Astrocyte (in vitro differentiated cells and primary cell): ENCODE data around the gene CASKIN1. TPM values are rescaled to one million over a fixed set of nuclear protein-coding genes. Genes with fewer than 3 reads are reported as not detected.

Source experiments
- DNase-seq: peaks from one replicate; pipeline ENCODE4 v3.0.0-alpha.2; 2010; ENCODE audit warnings: low read depth
- FAIRE-seq: peaks from 2 replicates; lab custom pipeline; 2011; peaks lifted over from hg19 to GRCh38; lab: Jason Lieb, UNC
- H2AFZ ChIP-seq: 2 replicates; pipeline ENCODE4 v1.6.0; 2012; ENCODE audit warnings: low read depth, low read length, inconsistent platforms
- H3K27ac ChIP-seq: 2 replicates; pipeline ENCODE4 v1.5.1; 2011; ENCODE audit warnings: low read depth, low read length, inconsistent platforms
- H3K27me3 ChIP-seq: 2 replicates; pipeline ENCODE4 v1.6.0; 2011; ENCODE audit warnings: low read length, inconsistent platforms; ENCODE audit not compliant: insufficient read depth
- H3K36me3 ChIP-seq: 2 replicates; pipeline ENCODE4 v1.5.1; 2011; ENCODE audit warnings: low read length, inconsistent platforms; ENCODE audit not compliant: insufficient read depth
- H3K4me1 ChIP-seq: 2 replicates; pipeline ENCODE4 v1.5.1; 2011; ENCODE audit warnings: low read length, inconsistent platforms; ENCODE audit not compliant: insufficient read depth
- H3K4me2 ChIP-seq: 2 replicates; pipeline ENCODE4 v1.6.0; 2012; ENCODE audit warnings: low read length, inconsistent platforms
- H3K4me3 ChIP-seq: 2 replicates; pipeline ENCODE4 v1.5.1; 2011; ENCODE audit warnings: low read depth, mild to moderate bottlenecking, low read length, inconsistent platforms; ENCODE audit not compliant: insufficient read depth
- H3K79me2 ChIP-seq: 2 replicates; pipeline ENCODE4 v1.6.0; 2012; ENCODE audit warnings: mild to moderate bottlenecking, low read length, inconsistent platforms; ENCODE audit not compliant: insufficient read depth
- H3K9ac ChIP-seq: 2 replicates; pipeline ENCODE4 v1.6.0; 2012; ENCODE audit warnings: mild to moderate bottlenecking, low read length, inconsistent platforms
- H3K9me3 ChIP-seq: 2 replicates; pipeline ENCODE4 v1.5.1; 2012; ENCODE audit warnings: low read depth, mild to moderate bottlenecking, low read length, inconsistent platforms; ENCODE audit not compliant: insufficient read depth
- H4K20me1 ChIP-seq: 2 replicates; pipeline ENCODE4 v1.6.0; 2012; ENCODE audit warnings: low read length, inconsistent platforms; ENCODE audit not compliant: insufficient read depth
- H3K27ac Mint-ChIP-seq: one replicate; pipeline ENCODE4 v1.8.0; 2021; ENCODE audit warnings: mild to moderate bottlenecking, mixed read lengths; ENCODE audit not compliant: unreplicated experiment
- H3K27me3 Mint-ChIP-seq: one replicate; pipeline ENCODE4 v1.8.0; 2021; ENCODE audit warnings: low read depth, mixed read lengths; ENCODE audit not compliant: unreplicated experiment
- H3K36me3 Mint-ChIP-seq: one replicate; pipeline ENCODE4 v1.8.0; 2021; ENCODE audit warnings: low read depth, mixed read lengths; ENCODE audit not compliant: unreplicated experiment
- H3K4me1 Mint-ChIP-seq: one replicate; pipeline ENCODE4 v1.8.0; 2021; ENCODE audit warnings: low read depth, mixed read lengths; ENCODE audit not compliant: unreplicated experiment
- H3K4me3 Mint-ChIP-seq: one replicate; pipeline ENCODE4 v1.8.0; 2021; ENCODE audit warnings: mild to moderate bottlenecking, moderate library complexity, mixed read lengths; ENCODE audit not compliant: unreplicated experiment
- H3K9me3 Mint-ChIP-seq: one replicate; pipeline ENCODE4 v1.8.0; 2021; ENCODE audit warnings: mild to moderate bottlenecking, mixed read lengths; ENCODE audit not compliant: unreplicated experiment
- EZH2 ChIP-seq: IDR thresholded peaks from 2 replicates; pipeline ENCODE4 v1.6.1; 2012; ENCODE audit warnings: mild to moderate bottlenecking, low read length, inconsistent platforms; ENCODE audit not compliant: insufficient read depth
- total RNA-seq: library from RNA; stranded (reverse); gene quantifications from 2 replicates; pipeline ENCODE4 v1.2.1, GENCODE V29; 2021
- TF ChIP-seq, protein P1 (sequence below): IDR thresholded peaks from 2 replicates; pipeline ENCODE4 v1.5.1; 2011; ENCODE audit warnings: low read depth, mild to moderate bottlenecking, inconsistent platforms, low read length, moderate library complexity; ENCODE audit not compliant: insufficient read depth

CASKIN1 gene
- total RNA-seq, 1 donor from 2014 or later = 0.66 TPM

DNA sequence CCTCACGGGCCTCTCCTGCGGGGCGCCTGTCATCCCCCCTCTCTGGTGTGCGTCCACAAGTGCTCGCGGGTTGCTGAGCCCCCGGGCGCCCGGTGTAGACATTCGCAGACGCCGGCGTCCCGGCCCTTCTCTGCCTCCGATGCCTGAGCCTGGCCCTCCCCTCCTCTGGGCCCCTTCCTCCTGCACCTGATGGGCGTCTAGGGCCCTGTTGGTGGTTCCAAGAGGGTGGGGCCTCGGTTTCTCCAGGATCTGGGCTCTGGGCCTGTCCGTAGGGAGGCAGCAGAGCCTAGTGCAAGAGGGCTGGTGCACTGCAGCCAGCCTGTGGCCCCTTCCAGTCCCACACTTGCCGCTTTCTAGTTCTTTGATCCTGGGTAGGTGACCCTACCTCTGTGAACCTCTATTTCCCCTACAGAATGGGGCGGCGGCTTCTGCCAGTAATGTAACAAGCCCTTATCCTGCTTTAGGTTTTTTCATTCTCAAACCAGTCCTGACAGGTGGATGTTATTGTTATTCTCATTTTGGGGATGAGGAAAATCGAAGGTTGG, 27.6 kb upstream of the CASKIN1 start:
- peaks cover 45% of the 10 kb centered on the region for H4K20me1 ChIP-seq
- H3K27me3 Mint-ChIP-seq = no peaks in the 10 kb centered on the region
- no peaks in the 10 kb centered on the region for H3K9me3 ChIP-seq
- H3K9ac ChIP-seq = peak overlapping the region; percentile 95
- H3K79me2 ChIP-seq = peaks cover 51% of the 10 kb centered on the region
- H3K27ac Mint-ChIP-seq = peak overlapping the region; percentile 77
- H3K36me3 ChIP-seq = no peaks in the 10 kb centered on the region
- peak overlapping the region; percentile 70 for H3K27ac ChIP-seq
- H3K27me3 ChIP-seq = no peaks in the 10 kb centered on the region
- FAIRE-seq = no peak
- DNase-seq = peak; percentile 27
- H3K4me3 Mint-ChIP-seq = peak overlapping the region; percentile 90
- TF ChIP-seq, protein P1, sequence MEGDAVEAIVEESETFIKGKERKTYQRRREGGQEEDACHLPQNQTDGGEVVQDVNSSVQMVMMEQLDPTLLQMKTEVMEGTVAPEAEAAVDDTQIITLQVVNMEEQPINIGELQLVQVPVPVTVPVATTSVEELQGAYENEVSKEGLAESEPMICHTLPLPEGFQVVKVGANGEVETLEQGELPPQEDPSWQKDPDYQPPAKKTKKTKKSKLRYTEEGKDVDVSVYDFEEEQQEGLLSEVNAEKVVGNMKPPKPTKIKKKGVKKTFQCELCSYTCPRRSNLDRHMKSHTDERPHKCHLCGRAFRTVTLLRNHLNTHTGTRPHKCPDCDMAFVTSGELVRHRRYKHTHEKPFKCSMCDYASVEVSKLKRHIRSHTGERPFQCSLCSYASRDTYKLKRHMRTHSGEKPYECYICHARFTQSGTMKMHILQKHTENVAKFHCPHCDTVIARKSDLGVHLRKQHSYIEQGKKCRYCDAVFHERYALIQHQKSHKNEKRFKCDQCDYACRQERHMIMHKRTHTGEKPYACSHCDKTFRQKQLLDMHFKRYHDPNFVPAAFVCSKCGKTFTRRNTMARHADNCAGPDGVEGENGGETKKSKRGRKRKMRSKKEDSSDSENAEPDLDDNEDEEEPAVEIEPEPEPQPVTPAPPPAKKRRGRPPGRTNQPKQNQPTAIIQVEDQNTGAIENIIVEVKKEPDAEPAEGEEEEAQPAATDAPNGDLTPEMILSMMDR = no peak
- TF ChIP-seq EZH2 = no peak
- H3K4me2 ChIP-seq = peak overlapping the region; percentile 100
- H3K4me1 ChIP-seq = peaks cover 9% of the 10 kb centered on the region
- peak overlapping the region; percentile 91 for H2AFZ ChIP-seq
- peaks cover 7% of the 10 kb centered on the region for H3K4me1 Mint-ChIP-seq
- peak overlapping the region; percentile 88 for H3K4me3 ChIP-seq
- peaks cover 4% of the 10 kb centered on the region for H3K36me3 Mint-ChIP-seq
- H3K9me3 Mint-ChIP-seq = no peaks in the 10 kb centered on the region

DNA sequence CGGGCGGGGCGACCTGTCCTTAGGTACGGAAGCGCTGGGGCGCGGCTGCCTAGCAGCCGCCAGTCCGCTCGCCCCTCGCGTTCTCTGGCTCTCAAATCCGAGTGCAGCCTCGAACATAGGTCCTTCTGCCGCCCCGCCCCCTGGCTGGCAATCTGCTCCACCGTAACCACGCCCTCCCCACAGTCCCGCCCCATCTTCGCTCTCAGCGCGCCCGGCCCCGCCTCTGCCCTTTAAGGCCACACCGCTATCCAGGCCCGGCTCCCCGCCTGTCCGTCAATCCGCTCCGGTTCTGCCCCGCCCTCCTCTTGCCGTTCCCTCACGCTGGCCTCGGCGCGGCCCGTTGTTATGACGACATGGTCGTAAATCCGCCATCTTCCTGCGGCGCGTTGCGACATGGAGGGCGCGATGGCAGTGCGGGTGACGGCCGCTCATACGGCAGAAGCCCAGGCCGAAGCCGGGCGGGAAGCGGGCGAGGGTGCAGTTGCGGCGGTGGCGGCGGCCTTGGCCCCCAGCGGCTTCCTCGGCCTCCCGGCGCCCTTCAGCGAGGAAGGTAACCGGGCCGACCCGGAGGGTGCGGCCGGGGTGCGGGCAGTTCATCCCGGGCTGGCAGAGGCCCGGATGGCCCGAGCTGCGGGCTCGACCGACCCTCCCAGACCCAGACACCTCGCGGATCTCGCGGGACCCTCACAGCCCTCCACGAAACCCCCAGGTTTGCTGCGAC, 27.0 kb upstream of the CASKIN1 start, which contains the start of gene E4F1:
Gene E4F1, plus strand, starts transcription at position 371 of the 721 bp plus-strand sequence. Its CDS starts 23 bp downstream, at position 394.
- H2AFZ ChIP-seq = peak within 1 kb of the TSS; percentile 91
- no peaks in the 10 kb centered on the region for H3K9me3 Mint-ChIP-seq
- H3K36me3 Mint-ChIP-seq = peaks cover 4% of the 10 kb centered on the region
- peaks cover 39% of the 10 kb centered on the region for H4K20me1 ChIP-seq
- H3K27ac ChIP-seq = peak within 1 kb of the TSS; percentile 70
- H3K4me1 Mint-ChIP-seq = peaks cover 7% of the 10 kb centered on the region
- H3K4me2 ChIP-seq = peak within 1 kb of the TSS; percentile 100
- no peaks in the 10 kb centered on the region for H3K36me3 ChIP-seq
- peak within 1 kb of the TSS; percentile 77 for H3K27ac Mint-ChIP-seq
- H3K9ac ChIP-seq = peak within 1 kb of the TSS; percentile 95
- no peaks in the 10 kb centered on the region for H3K27me3 ChIP-seq
- H3K4me3 Mint-ChIP-seq = peak within 1 kb of the TSS; percentile 90
- DNase-seq (peak; percentile 99), FAIRE-seq (no peak)
- H3K9me3 ChIP-seq = no peaks in the 10 kb centered on the region
- H3K27me3 Mint-ChIP-seq = no peaks in the 10 kb centered on the region
- peaks cover 9% of the 10 kb centered on the region for H3K4me1 ChIP-seq
- TF ChIP-seq EZH2 = no peak
- TF ChIP-seq, protein P1 = no peak
- H3K79me2 ChIP-seq = peaks cover 46% of the 10 kb centered on the region
- peak within 1 kb of the TSS; percentile 88 for H3K4me3 ChIP-seq

DNA sequence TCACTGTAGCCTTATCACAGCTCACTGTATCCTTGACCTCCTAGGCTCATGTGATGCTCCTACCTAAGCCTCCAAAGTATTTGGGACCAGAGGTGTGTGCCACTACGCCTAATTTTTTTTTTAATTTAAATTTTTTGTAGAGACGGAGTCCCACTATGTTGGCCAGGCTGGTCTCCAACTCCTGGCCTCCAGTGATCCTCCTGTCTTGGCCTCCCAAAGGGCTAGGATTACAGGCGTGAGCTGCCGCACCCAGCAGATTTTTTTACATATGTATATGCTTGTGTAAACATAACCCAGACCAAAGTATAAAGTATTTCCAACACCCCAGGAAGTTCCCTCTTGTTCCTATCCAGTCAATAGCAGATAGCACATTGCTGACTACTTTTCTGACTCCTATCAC, 19.9 kb upstream of the CASKIN1 start:
- Histone ChIP-seq H3K4me2 (no peak overlapping the region), H3K36me3 (no peaks in the 10 kb centered on the region), H3K27ac (no peak overlapping the region), H3K27me3 (no peaks in the 10 kb centered on the region), H3K4me3 (no peak overlapping the region), H2AFZ (no peak overlapping the region), H3K4me1 (peaks cover 19% of the 10 kb centered on the region), H3K9me3 (no peaks in the 10 kb centered on the region), H4K20me1 (peaks cover 19% of the 10 kb centered on the region), H3K9ac (no peak overlapping the region), H3K79me2 (peaks cover 29% of the 10 kb centered on the region)
- H3K9me3 Mint-ChIP-seq = no peaks in the 10 kb centered on the region
- DNase-seq (no peak), FAIRE-seq (no peak)
- H3K4me1 Mint-ChIP-seq = peaks cover 12% of the 10 kb centered on the region
- H3K27me3 Mint-ChIP-seq = no peaks in the 10 kb centered on the region
- H3K27ac Mint-ChIP-seq = peak overlapping the region; percentile 26
- TF ChIP-seq, protein P1 = no peak
- no peak for TF ChIP-seq EZH2
- no peaks in the 10 kb centered on the region for H3K36me3 Mint-ChIP-seq
- peak overlapping the region; percentile 87 for H3K4me3 Mint-ChIP-seq
